ENCODE data around the gene LRPPRC.

- TF ChIP-seq CTCF (conservative IDR thresholded peaks at IDR 0.05) (no peak), EZH2 (IDR thresholded peaks at IDR 0.05; ENCODE audit: low read depth) (no peak)
Measured at GRCh38 chr2:43941359-43941758, 54.4 kb downstream of the LRPPRC start.

Data from PC-9 (cell line).